Mucosa of descending colon (tissue), 3 donors: Measurements from ENCODE around the gene TSPAN18. TPM values are rescaled to one million over a fixed set of nuclear protein-coding genes. Genes with fewer than 3 reads are reported as not detected.
A peak's percentile ranks its signal among the peaks of the same experiment; 100 is the strongest.

Source experiments
- ATAC-seq: fragments of 200-7000 bp; cut with Tn5 transposase; one replicate; pipeline ENCODE4 v1.9.1; 2020; ENCODE audit warnings: mild to moderate bottlenecking, moderate library complexity
- DNase-seq, 3 donors: peaks; one replicate each; pipeline ENCODE4 v3.0.0-alpha.2; 2020
- H3K36me3 ChIP-seq: fragments of 200-600 bp; one replicate; pipeline ENCODE4 v1.8.0; 2021; ENCODE audit warnings: low read depth, mild to moderate bottlenecking
- H3K4me1 ChIP-seq: fragments of 200-600 bp; one replicate; pipeline ENCODE4 v1.8.0; 2021; ENCODE audit warnings: low read depth, mild to moderate bottlenecking
- H3K4me3 ChIP-seq: fragments of 200-600 bp; one replicate; pipeline ENCODE4 v1.8.0; 2021; ENCODE audit warnings: mild to moderate bottlenecking
- H3K9me3 ChIP-seq: fragments of 200-600 bp; one replicate; pipeline ENCODE4 v1.8.0; 2021; ENCODE audit warnings: mild to moderate bottlenecking
- intact Hi-C, 2 donors: fragments of 100-400 bp; cut with DNase I in 1 of 2; cut with micrococcal nuclease in 1 of 2; formaldehyde crosslinking; loops; one replicate each; pipeline versions ENCODE4 v1.11.0 to v1.11.1; 2022; cut with DNase I, micrococcal nuclease
- total RNA-seq, 3 donors: library from RNA; stranded (reverse); fragmentation: NEBNext Ultra II Directional in 2 of 3; extraction: Animal tissue kit (Norgen Biotek cat#: 25700) in 2 of 3; gene quantifications; one replicate each; pipeline versions ENCODE4 v1.2.1 to v1.2.4, GENCODE V29; 2021 to 2023
- TF ChIP-seq, protein P1 (sequence below): fragments of 200-600 bp; IDR thresholded peaks from one replicate; pipeline ENCODE4 v1.8.0; 2022; ENCODE audit warnings: antibody characterized with exemption, mild to moderate bottlenecking
- donor health status: DM: no; HTN: no; CAD: no; lungs with moderate emphysema.
- donor health status: DM: no; HTN: no; CAD: no.
- donor health status: DM: no; HTN: yes; CAD: no.

The TSPAN18 gene
- total RNA-seq, 3 donors from 2014 or later, result 3.6 to 63.2 (median 8.5) TPM

- TF ChIP-seq, protein P1, sequence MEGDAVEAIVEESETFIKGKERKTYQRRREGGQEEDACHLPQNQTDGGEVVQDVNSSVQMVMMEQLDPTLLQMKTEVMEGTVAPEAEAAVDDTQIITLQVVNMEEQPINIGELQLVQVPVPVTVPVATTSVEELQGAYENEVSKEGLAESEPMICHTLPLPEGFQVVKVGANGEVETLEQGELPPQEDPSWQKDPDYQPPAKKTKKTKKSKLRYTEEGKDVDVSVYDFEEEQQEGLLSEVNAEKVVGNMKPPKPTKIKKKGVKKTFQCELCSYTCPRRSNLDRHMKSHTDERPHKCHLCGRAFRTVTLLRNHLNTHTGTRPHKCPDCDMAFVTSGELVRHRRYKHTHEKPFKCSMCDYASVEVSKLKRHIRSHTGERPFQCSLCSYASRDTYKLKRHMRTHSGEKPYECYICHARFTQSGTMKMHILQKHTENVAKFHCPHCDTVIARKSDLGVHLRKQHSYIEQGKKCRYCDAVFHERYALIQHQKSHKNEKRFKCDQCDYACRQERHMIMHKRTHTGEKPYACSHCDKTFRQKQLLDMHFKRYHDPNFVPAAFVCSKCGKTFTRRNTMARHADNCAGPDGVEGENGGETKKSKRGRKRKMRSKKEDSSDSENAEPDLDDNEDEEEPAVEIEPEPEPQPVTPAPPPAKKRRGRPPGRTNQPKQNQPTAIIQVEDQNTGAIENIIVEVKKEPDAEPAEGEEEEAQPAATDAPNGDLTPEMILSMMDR, result no peak
Observed at GRCh38 chr11:44887636-44888035, 160.9 kb downstream of the TSPAN18 start.

DNA sequence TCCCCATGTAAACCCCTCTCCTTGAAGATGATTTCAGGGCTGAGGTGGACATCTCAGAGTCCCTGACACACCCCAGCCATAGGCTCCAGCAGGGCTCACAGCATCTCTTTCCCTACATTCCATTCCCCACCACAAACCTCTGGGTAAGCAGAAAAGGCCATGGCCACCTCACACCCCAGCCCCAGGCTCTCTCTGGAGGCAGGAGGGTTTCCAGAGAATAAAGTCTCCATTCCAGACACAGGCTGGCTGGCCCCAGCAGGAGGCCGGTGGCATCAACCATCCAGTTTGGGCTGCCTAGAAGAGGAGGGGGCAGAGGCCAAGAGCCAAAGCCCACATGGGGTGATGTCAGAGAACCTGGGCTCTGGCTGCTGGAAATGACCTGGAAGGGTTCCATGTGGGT lies 162.5 kb downstream of the TSPAN18 start:
- ATAC-seq (no peak), DNase-seq (no peak)
- TF ChIP-seq, protein P1, result no peak
- intact Hi-C loops, result no loop called here
- Histone ChIP-seq H3K9me3 (no peaks in the 10 kb centered on the region), H3K36me3 (no peaks in the 10 kb centered on the region), H3K4me3 (no peak overlapping the region), H3K4me1 (no peaks in the 10 kb centered on the region)

More at GRCh38 chr11:44887636-44888035, 160.9 kb downstream of the TSPAN18 start:
- ATAC-seq, result no peak
- intact Hi-C loops, result no loop called here
- Histone ChIP-seq H3K9me3 (no peaks in the 10 kb centered on the region), H3K4me3 (no peak overlapping the region), H3K36me3 (no peaks in the 10 kb centered on the region), H3K4me1 (no peaks in the 10 kb centered on the region)
- no peak for DNase-seq

- TF ChIP-seq, protein P1, result no peak
- Histone ChIP-seq H3K9me3 (no peaks in the 10 kb centered on the region), H3K4me1 (no peaks in the 10 kb centered on the region), H3K4me3 (no peak overlapping the region), H3K36me3 (no peaks in the 10 kb centered on the region)
- no peak for DNase-seq
- no peak for ATAC-seq
- intact Hi-C loops, result loop anchor here in 1 of 2 donors (5.0 kb wide), 1 partner anchor 166 kb away; the partner anchor contains the start of gene TSPAN18
Observed at GRCh38 chr11:44892843-44893242, 166.1 kb downstream of the TSPAN18 start.

- Histone ChIP-seq H3K36me3 (no peaks in the 10 kb centered on the region), H3K4me3 (no peak overlapping the region), H3K9me3 (no peaks in the 10 kb centered on the region), H3K4me1 (no peaks in the 10 kb centered on the region)
- ATAC-seq, result peak; percentile 10
- intact Hi-C loops, result loop anchor here in 1 of 2 donors (5.0 kb wide), 1 partner anchor 166 kb away; the partner anchor contains the start of gene TSPAN18
- DNase-seq, result no peak
- TF ChIP-seq, protein P1, result no peak
Observed at GRCh38 chr11:44893308-44893822, 166.6 kb downstream of the TSPAN18 start.

DNA sequence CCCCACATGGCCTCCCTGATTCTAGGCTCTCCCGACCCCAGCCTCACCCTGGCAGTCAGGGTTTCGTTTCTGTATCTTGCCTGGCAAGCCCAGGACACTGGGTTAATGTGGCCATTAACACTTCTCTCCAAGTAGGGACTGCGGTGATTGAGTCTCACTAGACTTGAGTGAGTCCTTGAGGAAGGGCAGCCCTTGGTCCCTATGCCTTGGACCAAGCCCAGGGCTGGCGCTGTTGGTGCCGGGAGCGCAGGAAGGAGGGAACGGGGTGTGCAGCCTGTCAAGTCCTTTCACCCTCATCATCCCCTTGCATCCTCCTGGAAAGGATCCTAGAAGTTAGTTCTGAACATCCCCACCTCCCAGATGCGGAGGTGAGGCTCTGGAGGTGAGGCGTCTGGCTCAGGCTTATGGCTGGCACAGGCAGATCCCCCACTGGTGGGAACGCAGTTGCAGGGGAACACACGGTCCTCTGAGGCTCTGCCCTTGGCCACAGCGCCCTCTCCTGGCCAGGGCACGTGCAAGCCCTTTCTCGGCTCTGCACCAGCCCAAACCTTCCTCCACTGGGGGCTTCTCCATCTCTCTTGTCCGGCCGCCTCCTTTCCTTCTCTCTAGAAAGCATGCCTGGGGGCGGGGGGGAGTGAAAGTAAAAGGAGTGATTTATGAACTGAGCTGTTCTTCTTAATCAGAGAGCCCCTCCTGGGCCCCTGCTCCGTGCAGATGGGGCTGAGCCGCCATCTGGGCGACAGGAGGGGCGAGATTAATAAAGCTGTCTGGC lies 167.3 kb downstream of the TSPAN18 start:
- DNase-seq, result peak; percentile 43 to 63 (median 61)
- no peak overlapping the region for H3K4me3 ChIP-seq
- TF ChIP-seq, protein P1, result peak; percentile 41
- no peaks in the 10 kb centered on the region for H3K36me3 ChIP-seq
- intact Hi-C loops, result loop anchor here in 1 of 2 donors (5.0 kb wide), 1 partner anchor 167 kb away; the partner anchor contains the start of gene TSPAN18
- peak; percentile 75 for ATAC-seq
- no peaks in the 10 kb centered on the region for H3K9me3 ChIP-seq
- H3K4me1 ChIP-seq, result no peaks in the 10 kb centered on the region
